Pancreas (tissue), 10 donors: ENCODE measurements around the gene SLC9C2. TPM values are rescaled to one million over a fixed set of nuclear protein-coding genes. Genes with fewer than 3 reads are reported as not detected.

ENCODE experiments used
- ATAC-seq, 4 donors: fragments of 200-7000 bp; cut with Tn5 transposase; one replicate each; pipeline versions ENCODE4 v1.8.0 to v1.9.1; 2020; ENCODE audit warnings: mild to moderate bottlenecking in 4 of 4, moderate library complexity in 4 of 4
- DNase-seq, 6 donors: peaks; one replicate each; pipeline ENCODE4 v3.0.0-alpha.2; 2020
- FAIRE-seq: peaks from 2 replicates; lab custom pipeline; 2012; peaks lifted over from hg19 to GRCh38; lab: Jason Lieb, UNC
- H3K27ac ChIP-seq, 4 donors: fragments of 200-600 bp; sonication (generic); 1 replicate in 3 of 4; 2 replicates in 1 of 4; pipeline versions ENCODE4 v1.5.0 to v1.8.0; 2020
- H3K27me3 ChIP-seq, 4 donors: fragments of 200-600 bp; one replicate each; pipeline ENCODE4 v1.8.0; 2021
- H3K36me3 ChIP-seq, 3 donors: fragments of 200-600 bp; sonication (generic) in 1 of 3; one replicate each; pipeline versions ENCODE4 v1.5.0 to v1.8.0; 2020 to 2021
- H3K4me1 ChIP-seq, 3 donors: fragments of 200-600 bp; one replicate each; pipeline ENCODE4 v1.8.0; 2021
- H3K4me3 ChIP-seq, 4 donors: fragments of 200-600 bp; sonication (generic) in 2 of 4; one replicate each; pipeline versions ENCODE4 v1.5.0 to v1.8.0; 2020 to 2021
- H3K9me3 ChIP-seq, 4 donors: fragments of 200-600 bp; one replicate each; pipeline ENCODE4 v1.8.0; 2021
- CTCF ChIP-seq, 4 donors: fragments of 200-600 bp; sonication (generic) in 3 of 4; IDR thresholded peaks; one replicate each; pipeline versions ENCODE4 v1.5.0 to v1.8.0; 2021; ENCODE audit warnings: antibody characterized with exemption in 4 of 4
- WGBS, 2 donors: extraction: QIAGEN DNeasy Blood & Tissue Kit; methylation state at CpG; one replicate each; pipeline ENCODE4 v1.1.7; 2013; 5-methylcytosine and 5-hydroxymethylcytosine counted together
- intact Hi-C, 3 donors: fragments of 100-400 bp; cut with DNase I; formaldehyde crosslinking; loops; one replicate each; pipeline versions ENCODE4 v1.11.1 to v1.14.2; 2022
- polyA plus RNA-seq, 2 donors: library from polyadenylated mRNA; stranded (reverse); fragments of 200-250 nt; gene quantifications; one replicate each; pipeline ENCODE4 v1.2.3, GENCODE V29; 2013
- total RNA-seq, 6 donors: library from RNA; stranded (reverse); fragmentation: NEBNext Ultra II Directional in 4 of 6; extraction: Animal tissue kit (Norgen Biotek cat#: 25700) in 4 of 6; gene quantifications; one replicate each; pipeline versions ENCODE4 v1.2.1 to v1.2.4, GENCODE V29; 2021 to 2023
- donor health status: healthy with polysubstance abuse.
- donor health status: DM: no; HTN: no; CAD: no; lungs with moderate emphysema.
- donor health status: DM: no; HTN: no; CAD: no.
- donor health status: control.
- donor health status: control.
- donor health status: Bipolar disorder and iron deficiency.
- donor health status: DM: yes; HTN: yes; CAD: no.
- donor health status: DM: no; HTN: no; CAD: no.
- donor health status: DM: no; HTN: no; CAD: no.
- donor health status: DM: yes; HTN: yes; CAD: no.

The SLC9C2 gene
- total and polyA plus RNA-seq, 8 donors: 0.06 to 0.28 (median 0.17) TPM; not detected in 3

GRCh38 chr1:173505391-173505790, 97.5 kb downstream of the SLC9C2 start:
- DNase-seq: no peak
- no peak for ATAC-seq
- FAIRE-seq: no peak
- Histone ChIP-seq H3K4me1 (no peaks in the 10 kb centered on the region), H3K27ac (no peak overlapping the region), H3K4me3 (no peak overlapping the region), H3K9me3 (no peaks in the 10 kb centered on the region), H3K36me3 (no peaks in the 10 kb centered on the region), H3K27me3 (no peaks in the 10 kb centered on the region)
- intact Hi-C loops: no loop called here
- TF ChIP-seq CTCF (IDR thresholded peaks at IDR 0.05): no peak

GRCh38 chr1:173504268-173504667, 98.6 kb downstream of the SLC9C2 start:
- no peak overlapping the region for H3K4me3 ChIP-seq
- DNase-seq (no peak), FAIRE-seq (no peak), ATAC-seq (no peak)
- no peaks in the 10 kb centered on the region for H3K27me3 ChIP-seq
- 31 to 37% methylated on average over 4 of the region's 4 CpGs for WGBS, 2 donors
- no peak overlapping the region for H3K27ac ChIP-seq
- TF ChIP-seq CTCF (IDR thresholded peaks at IDR 0.05): no peak
- intact Hi-C loops: no loop called here
- no peaks in the 10 kb centered on the region for H3K36me3 ChIP-seq
- no peaks in the 10 kb centered on the region for H3K9me3 ChIP-seq
- H3K4me1 ChIP-seq: no peaks in the 10 kb centered on the region

GRCh38 chr1:173503391-173503790, 99.5 kb downstream of the SLC9C2 start:
- intact Hi-C loops: no loop called here
- no peak overlapping the region for H3K27ac ChIP-seq
- no peaks in the 10 kb centered on the region for H3K27me3 ChIP-seq
- no peaks in the 10 kb centered on the region for H3K9me3 ChIP-seq
- TF ChIP-seq CTCF (IDR thresholded peaks at IDR 0.05): no peak
- H3K4me1 ChIP-seq: no peaks in the 10 kb centered on the region
- WGBS, 2 donors: 39 to 65% methylated on average over 4 of the region's 4 CpGs
- DNase-seq (no peak), ATAC-seq (no peak), FAIRE-seq (no peak)
- H3K36me3 ChIP-seq: no peaks in the 10 kb centered on the region
- no peak overlapping the region for H3K4me3 ChIP-seq

- ATAC-seq: peak in 1 of 4 donors; percentile 8
- Histone ChIP-seq H3K27me3 (no peaks in the 10 kb centered on the region), H3K4me1 (no peaks in the 10 kb centered on the region), H3K27ac (no peak overlapping the region), H3K4me3 (no peak overlapping the region), H3K36me3 (no peaks in the 10 kb centered on the region), H3K9me3 (no peaks in the 10 kb centered on the region)
- no peak for DNase-seq
- no peak for FAIRE-seq
- intact Hi-C loops: no loop called here
- TF ChIP-seq CTCF (IDR thresholded peaks at IDR 0.05): no peak
- 33 to 55% methylated on average over 1 of the region's 1 CpG for WGBS, 2 donors
These were observed 100.8 kb downstream of the SLC9C2 start for GRCh38 chr1:173502104-173502503.

- Histone ChIP-seq H3K36me3 (no peaks in the 10 kb centered on the region), H3K9me3 (no peaks in the 10 kb centered on the region), H3K27ac (no peak overlapping the region), H3K4me1 (no peaks in the 10 kb centered on the region), H3K4me3 (no peak overlapping the region), H3K27me3 (no peaks in the 10 kb centered on the region)
- no peak for FAIRE-seq
- DNase-seq: no peak
- intact Hi-C loops: no loop called here
- no peak for TF ChIP-seq CTCF (IDR thresholded peaks at IDR 0.05)
- no peak for ATAC-seq
- WGBS, 2 donors: 54 to 57% methylated on average over 4 of the region's 4 CpGs
These were observed 103.1 kb downstream of the SLC9C2 start for GRCh38 chr1:173499729-173500128.
